Transverse colon (tissue), 4 donors: ENCODE measurements around the gene ST7L. TPM values are rescaled to one million over a fixed set of nuclear protein-coding genes. Genes with fewer than 3 reads are reported as not detected.

ENCODE experiments used
- DNase-seq: peaks from one replicate; pipeline ENCODE4 v3.0.0-alpha.2; 2019
- H3K27ac ChIP-seq, 4 donors: fragments of 200-600 bp; sonication (generic); 2 replicates each; pipeline ENCODE4 v1.5.1; 2016 to 2018; ENCODE audit warnings: inconsistent platforms in 4 of 4
- H3K27me3 ChIP-seq: fragments of 200-600 bp; sonication (generic); 2 replicates; pipeline ENCODE4 v1.5.1; 2017; ENCODE audit warnings: inconsistent platforms
- H3K36me3 ChIP-seq, 4 donors: fragments of 200-600 bp; sonication (generic); 2 replicates each; pipeline ENCODE4 v1.5.1; 2017 to 2019; ENCODE audit warnings: inconsistent platforms in 4 of 4
- H3K4me1 ChIP-seq, 4 donors: fragments of 200-600 bp; sonication (generic); 2 replicates each; pipeline ENCODE4 v1.5.1; 2017 to 2020; ENCODE audit warnings: inconsistent platforms in 4 of 4
- H3K4me3 ChIP-seq, 4 donors: fragments of 200-600 bp; sonication (generic); 1 replicate in 1 of 4; 2 replicates in 3 of 4; pipeline versions ENCODE4 v1.5.1 to v1.6.1; 2017 to 2019; ENCODE audit warnings: inconsistent platforms in 4 of 4
- H3K9me3 ChIP-seq, 2 donors: fragments of 200-600 bp; sonication (generic); 2 replicates each; pipeline ENCODE4 v1.5.1; 2017 to 2019; ENCODE audit warnings: inconsistent platforms in 2 of 2
- EP300 ChIP-seq: sonication (generic); formaldehyde crosslinking; IDR thresholded peaks from one replicate; pipeline ENCODE4 v1.6.1; 2017; ENCODE audit warnings: antibody characterized with exemption, low read depth
- POLR2A ChIP-seq: fragments of 450-650 bp; IDR thresholded peaks from one replicate; pipeline ENCODE4 v1.6.1; 2016; ENCODE audit warnings: antibody characterized with exemption, mild to moderate bottlenecking, moderate library complexity
- POLR2AphosphoS5 ChIP-seq, 3 donors: sonication (generic); formaldehyde crosslinking; IDR thresholded peaks; one replicate each; pipeline ENCODE4 v1.6.1; 2016; ENCODE audit warnings: antibody characterized with exemption in 3 of 3
- WGBS, 2 donors: methylation state at CpG; one replicate each; pipeline ENCODE4 v1.1.5; 2018; ENCODE audit warnings: low coverage in 1 of 2; 5-methylcytosine and 5-hydroxymethylcytosine counted together
- in situ Hi-C, 4 donors: fragments of 200-750 bp; cut with MboI; loops; one replicate each; pipeline versions ENCODE4 v1.15.0 to v1.15.1; 2017; ENCODE audit warnings: low sequenced_read_pairs in 3 of 4, low pct_ligation_motif_present in 1 of 4, low pct_unique_long_range_greater_than_20kb in 1 of 4
- intact Hi-C: fragments of 100-400 bp; cut with DNase I; formaldehyde crosslinking; loops from one replicate; pipeline ENCODE4 v1.15.1; 2023; ENCODE audit warnings: low total_unique reads
- total RNA-seq, 4 donors: library from RNA; depleted of rRNA; stranded (reverse); fragments of >200 nt; gene quantifications; one replicate each; pipeline ENCODE4 v1.1.0, GENCODE V29; 2016
- TF ChIP-seq, protein P1 (sequence below), 5 experiments: fragments of 200-600 bp in 3 of 5; fragments of 450-650 bp in 2 of 5; sonication (generic) in 3 of 5; IDR thresholded peaks; 1 replicate in 2 of 5; 2 replicates in 3 of 5; pipeline ENCODE4 v1.5.1; 2016 to 2017; ENCODE audit warnings: antibody characterized with exemption in 5 of 5, inconsistent platforms in 3 of 5, mild to moderate bottlenecking in 2 of 5, moderate library complexity in 1 of 5

ST7L gene
- total RNA-seq, 4 donors from 2014 or later: 7.0 to 37.4 (median 24.9) TPM

DNA sequence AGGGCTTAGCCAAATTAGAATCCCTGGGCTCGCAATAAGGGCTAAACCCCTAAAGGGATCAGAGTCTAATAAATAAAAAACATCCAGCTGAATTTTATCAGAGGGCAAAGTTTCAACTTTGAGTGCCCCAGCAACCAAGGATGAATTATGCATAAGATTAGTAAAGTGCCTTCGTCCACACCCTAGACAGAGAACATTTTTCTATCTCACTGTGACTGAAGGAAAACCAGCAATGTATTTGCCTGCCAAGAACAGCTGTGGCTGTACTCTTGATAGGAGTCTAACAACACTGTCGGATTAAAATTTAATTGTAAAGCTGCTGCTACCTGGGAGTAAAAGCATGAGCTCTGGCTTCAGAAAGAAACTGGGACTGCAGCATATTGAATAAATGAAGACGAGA, 86.9 kb downstream of the ST7L start:
- Histone ChIP-seq H3K27me3 (no peaks in the 10 kb centered on the region), H3K4me1 (peaks cover 0 to 14% (median 0%) of the 10 kb centered on the region in 4 donors), H3K27ac (peak overlapping the region in 3 of 4 donors; percentile 11 to 44 (median 36)), H3K36me3 (no peaks in the 10 kb centered on the region), H3K9me3 (no peaks in the 10 kb centered on the region), H3K4me3 (no peak overlapping the region)
- intact Hi-C loops (no loop called here), in situ Hi-C loops (no loop called here)
- WGBS, 2 donors: 60 to 67% methylated on average over 4 of the region's 4 CpGs
- TF ChIP-seq POLR2AphosphoS5 (IDR thresholded peaks at IDR 0.05) (no peak), POLR2A (no peak), EP300 (no peak)
- TF ChIP-seq, protein P1, sequence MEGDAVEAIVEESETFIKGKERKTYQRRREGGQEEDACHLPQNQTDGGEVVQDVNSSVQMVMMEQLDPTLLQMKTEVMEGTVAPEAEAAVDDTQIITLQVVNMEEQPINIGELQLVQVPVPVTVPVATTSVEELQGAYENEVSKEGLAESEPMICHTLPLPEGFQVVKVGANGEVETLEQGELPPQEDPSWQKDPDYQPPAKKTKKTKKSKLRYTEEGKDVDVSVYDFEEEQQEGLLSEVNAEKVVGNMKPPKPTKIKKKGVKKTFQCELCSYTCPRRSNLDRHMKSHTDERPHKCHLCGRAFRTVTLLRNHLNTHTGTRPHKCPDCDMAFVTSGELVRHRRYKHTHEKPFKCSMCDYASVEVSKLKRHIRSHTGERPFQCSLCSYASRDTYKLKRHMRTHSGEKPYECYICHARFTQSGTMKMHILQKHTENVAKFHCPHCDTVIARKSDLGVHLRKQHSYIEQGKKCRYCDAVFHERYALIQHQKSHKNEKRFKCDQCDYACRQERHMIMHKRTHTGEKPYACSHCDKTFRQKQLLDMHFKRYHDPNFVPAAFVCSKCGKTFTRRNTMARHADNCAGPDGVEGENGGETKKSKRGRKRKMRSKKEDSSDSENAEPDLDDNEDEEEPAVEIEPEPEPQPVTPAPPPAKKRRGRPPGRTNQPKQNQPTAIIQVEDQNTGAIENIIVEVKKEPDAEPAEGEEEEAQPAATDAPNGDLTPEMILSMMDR (IDR thresholded peaks at IDR 0.05): no peak
- DNase-seq: no peak

DNA sequence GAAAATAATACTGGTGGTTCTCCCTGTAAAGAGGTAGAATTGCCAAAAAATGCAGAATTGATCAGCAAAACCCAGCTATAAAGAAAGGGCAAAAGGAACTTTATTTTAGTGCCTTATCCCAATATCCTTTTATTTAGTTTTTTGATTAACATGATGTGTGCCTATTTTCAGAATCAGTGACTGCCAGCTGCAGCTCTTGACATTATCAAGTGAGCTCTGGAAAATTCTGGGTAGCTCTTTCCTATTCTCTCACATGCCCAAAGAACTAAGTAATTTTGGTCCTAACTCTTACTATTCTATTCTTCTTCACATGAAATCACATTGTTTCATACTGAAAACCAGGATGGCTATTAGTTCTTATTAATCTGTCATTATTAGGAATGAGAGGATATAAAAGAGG, 88.1 kb downstream of the ST7L start:
- Histone ChIP-seq H3K27ac (no peak overlapping the region), H3K9me3 (no peaks in the 10 kb centered on the region), H3K36me3 (no peaks in the 10 kb centered on the region), H3K4me3 (no peak overlapping the region), H3K27me3 (no peaks in the 10 kb centered on the region), H3K4me1 (peaks cover 0 to 14% (median 0%) of the 10 kb centered on the region in 4 donors)
- DNase-seq: no peak
- in situ Hi-C loops (no loop called here), intact Hi-C loops (no loop called here)
- TF ChIP-seq EP300 (no peak), POLR2A (no peak), POLR2AphosphoS5 (IDR thresholded peaks at IDR 0.05) (no peak)
- TF ChIP-seq, protein P1 (IDR thresholded peaks at IDR 0.05): no peak

DNA sequence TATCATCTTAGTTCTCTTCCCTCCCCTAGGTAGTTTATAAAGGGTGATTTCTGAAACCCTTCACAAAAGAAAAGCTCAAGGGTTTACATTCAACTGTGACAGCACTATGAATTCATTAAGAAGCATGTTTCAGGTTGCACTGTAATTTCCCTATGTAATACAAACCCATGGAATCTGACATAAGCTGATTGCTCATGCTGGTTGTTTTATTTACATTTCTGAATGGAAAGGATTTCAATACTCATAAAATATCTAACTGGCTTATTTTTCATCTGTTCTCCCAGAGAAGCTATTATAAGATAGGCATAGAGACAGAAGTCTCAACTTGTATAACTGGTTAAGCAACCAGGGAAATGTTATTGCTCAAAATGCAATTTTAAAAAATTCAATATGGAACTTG, 89.6 kb downstream of the ST7L start:
- no peaks in the 10 kb centered on the region for H3K36me3 ChIP-seq
- in situ Hi-C loops (no loop called here), intact Hi-C loops (no loop called here)
- H3K27ac ChIP-seq: no peak overlapping the region
- no peak for DNase-seq
- H3K4me1 ChIP-seq: peaks cover 0 to 14% (median 0%) of the 10 kb centered on the region in 4 donors
- no peak overlapping the region for H3K4me3 ChIP-seq
- no peaks in the 10 kb centered on the region for H3K9me3 ChIP-seq
- TF ChIP-seq, protein P1 (IDR thresholded peaks at IDR 0.05): no peak
- TF ChIP-seq EP300 (no peak), POLR2AphosphoS5 (IDR thresholded peaks at IDR 0.05) (no peak), POLR2A (no peak)
- H3K27me3 ChIP-seq: no peaks in the 10 kb centered on the region

DNA sequence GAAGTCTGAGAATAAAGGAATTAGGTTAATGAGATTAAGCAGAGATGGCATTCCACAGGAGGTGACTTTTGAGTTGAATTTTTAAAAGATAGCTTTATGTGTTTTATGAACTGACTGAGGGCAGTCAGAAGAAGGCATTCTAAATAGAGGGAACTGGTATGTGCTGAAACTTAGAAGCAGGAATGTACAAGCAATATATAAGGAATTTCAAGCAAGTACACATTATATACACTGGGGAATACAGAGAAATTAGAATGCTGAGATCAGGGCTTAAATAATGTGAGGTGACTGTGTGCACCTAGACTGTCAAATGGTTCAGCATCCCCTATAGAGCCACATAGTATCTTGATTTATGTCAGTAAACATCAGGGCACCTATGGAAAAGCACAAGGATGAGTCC, 90.9 kb downstream of the ST7L start:
- H3K4me3 ChIP-seq: no peak overlapping the region
- intact Hi-C loops (no loop called here), in situ Hi-C loops (no loop called here)
- no peaks in the 10 kb centered on the region for H3K27me3 ChIP-seq
- peaks cover 0 to 14% (median 0%) of the 10 kb centered on the region in 4 donors for H3K4me1 ChIP-seq
- H3K27ac ChIP-seq: no peak overlapping the region
- H3K36me3 ChIP-seq: peaks cover 0 to 3% (median 0%) of the 10 kb centered on the region in 4 donors
- H3K9me3 ChIP-seq: no peaks in the 10 kb centered on the region
- no peak for DNase-seq
- TF ChIP-seq EP300 (no peak), POLR2AphosphoS5 (IDR thresholded peaks at IDR 0.05) (no peak), POLR2A (no peak)
- TF ChIP-seq, protein P1 (IDR thresholded peaks at IDR 0.05): no peak
